K562 (cell line): Measurements from ENCODE around the gene TMEM120A. TPM values are rescaled to one million over a fixed set of nuclear protein-coding genes. Genes with fewer than 3 reads are reported as not detected.

Experiments used
- ARHGAP35 ChIP-seq: fragments of 450-650 bp; IDR thresholded peaks from 2 replicates; pipeline ENCODE4 v1.6.1; 2018; ENCODE audit not compliant: partially characterized antibody
- ARID1B ChIP-seq: fragments of 450-650 bp; IDR thresholded peaks from 2 replicates; pipeline ENCODE4 v1.6.1; 2016; ENCODE audit warnings: antibody characterized with exemption, mild to moderate bottlenecking, inconsistent platforms
- CC2D1A ChIP-seq: fragments of 450-650 bp; IDR thresholded peaks from 2 replicates; pipeline ENCODE4 v1.6.1; 2017; ENCODE audit warnings: mild to moderate bottlenecking
- CCNT2 ChIP-seq: IDR thresholded peaks from 2 replicates; pipeline ENCODE4 v1.6.1; 2011; ENCODE audit warnings: borderline replicate concordance, low read depth, mild to moderate bottlenecking, moderate library complexity, mixed read lengths, low read length; ENCODE audit not compliant: insufficient read length; ENCODE audit errors: extremely low read depth
- DNMT1 ChIP-seq: fragments of 450-650 bp; IDR thresholded peaks from 2 replicates; pipeline ENCODE4 v1.6.1; 2016; ENCODE audit warnings: antibody characterized with exemption, mild to moderate bottlenecking
- EP300 ChIP-seq: IDR thresholded peaks from 2 replicates; pipeline ENCODE4 v1.6.1; 2012; ENCODE audit warnings: low read length, improper control_type of control experiment
- ETS2 ChIP-seq: IDR thresholded peaks from 2 replicates; pipeline ENCODE4 v1.6.1; 2016; ENCODE audit warnings: borderline replicate concordance, missing genetic modification characterization, mild to moderate bottlenecking, moderate library complexity, missing compliant biosample characterization; ENCODE audit not compliant: poor library complexity, severe bottlenecking
- FOXK1 ChIP-seq: sonication (generic); formaldehyde crosslinking; IDR thresholded peaks from 2 replicates; pipeline ENCODE4 v1.8.0; 2022; ENCODE audit warnings: missing genetic modification reagents, mild to moderate bottlenecking, borderline replicate concordance
- GTF2B ChIP-seq: IDR thresholded peaks from 2 replicates; pipeline ENCODE4 v1.6.1; 2011; ENCODE audit not compliant: insufficient read length; ENCODE audit errors: extremely low read depth
- HNRNPL ChIP-seq: fragments of 200-400 bp; formaldehyde crosslinking; IDR thresholded peaks from 2 replicates; pipeline ENCODE4 v1.6.1; 2017; ENCODE audit warnings: low read depth, mild to moderate bottlenecking, low read length
- NFIC ChIP-seq: fragments of 450-650 bp; IDR thresholded peaks from 2 replicates; pipeline ENCODE4 v1.6.1; 2017; ENCODE audit warnings: mild to moderate bottlenecking, inconsistent platforms
- PCBP1 ChIP-seq: fragments of 200-400 bp; formaldehyde crosslinking; IDR thresholded peaks from 2 replicates; pipeline ENCODE4 v1.6.1; 2018; ENCODE audit warnings: mild to moderate bottlenecking, low read depth, low read length; ENCODE audit not compliant: poor library complexity, severe bottlenecking
- POLR2B ChIP-seq: fragments of 450-650 bp; IDR thresholded peaks from 2 replicates; pipeline ENCODE4 v1.6.1; 2018; ENCODE audit warnings: low read depth; ENCODE audit not compliant: partially characterized antibody
- POLR2G ChIP-seq: fragments of 200-400 bp; formaldehyde crosslinking; IDR thresholded peaks from 2 replicates; pipeline ENCODE4 v1.6.1; 2017; ENCODE audit warnings: low read depth, mild to moderate bottlenecking, antibody characterized with exemption, low read length, moderate library complexity
- POU5F1 ChIP-seq: fragments of 150-350 bp; IDR thresholded peaks from 2 replicates; pipeline ENCODE4 v1.6.1; 2014; ENCODE audit warnings: borderline replicate concordance, low read length, low read depth, mild to moderate bottlenecking; ENCODE audit not compliant: partially characterized antibody
- PTRF ChIP-seq: fragments of 450-650 bp; IDR thresholded peaks from 2 replicates; pipeline ENCODE4 v1.6.1; 2016; ENCODE audit warnings: mild to moderate bottlenecking, missing genetic modification characterization, missing compliant biosample characterization
- RBFOX2 ChIP-seq: fragments of 200-400 bp; formaldehyde crosslinking; IDR thresholded peaks from 2 replicates; pipeline ENCODE4 v1.6.1; 2017; ENCODE audit warnings: low read depth, mild to moderate bottlenecking, low read length, moderate library complexity
- TRIM25 ChIP-seq: fragments of 450-650 bp; IDR thresholded peaks from 2 replicates; pipeline ENCODE4 v1.7.0; 2016; ENCODE audit warnings: borderline replicate concordance
- U2AF1 ChIP-seq: fragments of 200-400 bp; formaldehyde crosslinking; optimal IDR thresholded peaks from 2 replicates; pipeline ENCODE3; 2017; ENCODE audit warnings: mild to moderate bottlenecking, low read depth, low read length, moderate library complexity
- ZBTB33 ChIP-seq: sonication (generic); formaldehyde crosslinking; IDR thresholded peaks from 2 replicates; pipeline ENCODE4 v1.8.1; 2023; ENCODE audit warnings: mild to moderate bottlenecking, missing genetic modification reagents
- ZBTB43 ChIP-seq: sonication (generic); formaldehyde crosslinking; IDR thresholded peaks from 2 replicates; pipeline ENCODE4 v1.8.0; 2023; ENCODE audit warnings: mild to moderate bottlenecking, missing genetic modification reagents
- ZNF316 ChIP-seq: fragments of 450-650 bp; IDR thresholded peaks from 2 replicates; pipeline ENCODE4 v1.6.1; 2016
- ZNF431 ChIP-seq: sonication (generic); formaldehyde crosslinking; IDR thresholded peaks from 2 replicates; pipeline ENCODE4 v1.8.0; 2022; ENCODE audit warnings: mild to moderate bottlenecking, missing genetic modification reagents
- ZNF785 ChIP-seq: fragments of 250-450 bp; sonication (Bioruptor Pico); IDR thresholded peaks from 2 replicates; pipeline ENCODE4 v1.4.0; 2020; ENCODE audit warnings: mild to moderate bottlenecking
- polyA plus RNA-seq, 8 experiments: library from polyadenylated mRNA; depleted of rRNA in 4 of 8; stranded (reverse) in 5 of 8; unstranded in 3 of 8; fragments of >200 nt; fragmentation: Nextera tagmentation in 2 of 8; fragmentation: Illumina TruSeq in 1 of 8; extraction: Ambion mirVana in 2 of 8; extraction: Trizol in 1 of 8; gene quantifications; 2 replicates each; pipeline versions ENCODE4 v1.2.1 to v1.2.3, GENCODE V29; 2011 to 2014; ENCODE audit warnings: inconsistent platforms in 1 of 8, missing spikeins in 1 of 8
- total RNA-seq, 7 experiments: library from RNA; depleted of rRNA in 6 of 7; stranded (reverse); fragments of >200 nt in 6 of 7; fragmentation: Illumina TruSeq in 2 of 7; extraction: Trizol in 2 of 7; gene quantifications; 2 replicates each; pipeline versions ENCODE4 v1.2.1 to v1.2.3, GENCODE V29; 2011 to 2021; ENCODE audit warnings: low replicate concordance in 1 of 7

TMEM120A gene
- total and polyA plus RNA-seq, 9 of the 15 experiments (the other 6 are each of a cell fraction or from before 2014, with no cell fraction given) = 2.3 to 90.2 (median 22.9) TPM

GRCh38 chr7:75985518-75986146, 8.8 kb downstream of the TMEM120A start (continued):
- TF ChIP-seq ZBTB43 (CRISPR knock-in tag) (no peak), ARID1B (no peak), ZNF431 (CRISPR knock-in tag) (no peak), CC2D1A (no peak), GTF2B (no peak), EP300 (no peak), ZNF316 (no peak), POLR2B (no peak), HNRNPL (peak; percentile 72; the same call in 1 of the 2 replicates), U2AF1 (no peak), FOXK1 (CRISPR knock-in tag) (no peak), ZNF785 (CRISPR knock-in tag) (no peak), RBFOX2 (peak; percentile 39), ZBTB33 (peak; percentile 40; the same call in 1 of the 2 replicates), ARHGAP35 (no peak), ETS2 (tag) (no peak), POU5F1 (no peak), NFIC (peak; percentile 92), PCBP1 (peak; percentile 16), POLR2G (peak; percentile 44; the same call in 1 of the 2 replicates), DNMT1 (no peak), PTRF (no peak), CCNT2 (no peak), TRIM25 (no peak)
- TF ChIP-seq, all 486 proteins: peak for 7
